CD4-positive, alpha-beta T cell (primary cell): ENCODE results near the gene DNAJB2. TPM values are rescaled to one million over a fixed set of nuclear protein-coding genes. Genes with fewer than 3 reads are reported as not detected.

ENCODE experiments used
- ATAC-seq: fragments of 200-7000 bp; cut with Tn5 transposase; one replicate; pipeline ENCODE4 v1.10.0; 2022; ENCODE audit warnings: mild to moderate bottlenecking; ENCODE audit not compliant: poor library complexity
- CTCF ChIA-PET: fragments of 350-600 bp; sonication (Branson Sonifier 250); formaldehyde crosslinking; loops from one replicate; lab custom pipeline; 2021; ENCODE audit warnings: antibody characterized with exemption, inconsistent platforms; lab: Charles Lee
- POLR2A ChIA-PET: fragments of 350-600 bp; sonication (Branson Sonifier 250); formaldehyde crosslinking; loops from one replicate; lab custom pipeline; 2021; ENCODE audit warnings: antibody characterized with exemption, inconsistent platforms; lab: Charles Lee
- DNase-seq, 14 experiments: peaks; one replicate each; pipeline ENCODE4 v3.0.0-alpha.2; 2013 to 2020; ENCODE audit warnings: mixed read lengths in 2 of 14
- H3K27ac ChIP-seq, 2 donors: one replicate each; pipeline versions ENCODE4 v1.5.1 to v1.7.0; 2013; ENCODE audit warnings: low read length in 2 of 2, low read depth in 1 of 2, mild to moderate bottlenecking in 1 of 2
- H3K27me3 ChIP-seq, 2 experiments: 1 replicate in 1 of 2; 2 replicates in 1 of 2; pipeline versions ENCODE4 v1.6.1 to v1.7.0; 2013; ENCODE audit warnings: low read length in 2 of 2, control low read depth in 1 of 2, mild to moderate bottlenecking in 1 of 2, moderate library complexity in 1 of 2; ENCODE audit not compliant: insufficient read depth in 2 of 2, control insufficient read depth in 1 of 2
- H3K36me3 ChIP-seq: one replicate; pipeline ENCODE4 v1.6.1; 2013; ENCODE audit warnings: low read length, control low read depth; ENCODE audit not compliant: insufficient read depth
- H3K4me1 ChIP-seq: one replicate; pipeline ENCODE4 v1.6.1; 2013; ENCODE audit warnings: low read length, control low read depth; ENCODE audit not compliant: insufficient read depth
- H3K4me3 ChIP-seq: one replicate; pipeline ENCODE4 v1.5.1; 2013; ENCODE audit warnings: mild to moderate bottlenecking, low read length, moderate library complexity
- H3K9me3 ChIP-seq, 2 experiments: 1 replicate in 1 of 2; 2 replicates in 1 of 2; pipeline versions ENCODE4 v1.6.1 to v1.7.0; 2013; ENCODE audit warnings: low read length in 2 of 2, mild to moderate bottlenecking in 2 of 2, control low read depth in 1 of 2, moderate library complexity in 1 of 2; ENCODE audit not compliant: control insufficient read depth in 1 of 2, insufficient read depth in 1 of 2
- H3K27ac Mint-ChIP-seq: one replicate; pipeline ENCODE4 v1.8.0; 2020; ENCODE audit warnings: mixed read lengths
- H3K27me3 Mint-ChIP-seq: one replicate; pipeline ENCODE4 v1.8.0; 2021; ENCODE audit warnings: mixed read lengths
- H3K36me3 Mint-ChIP-seq: one replicate; pipeline ENCODE4 v1.8.0; 2021; ENCODE audit warnings: low read depth, mixed read lengths
- H3K4me1 Mint-ChIP-seq: one replicate; pipeline ENCODE4 v1.8.0; 2021; ENCODE audit warnings: low read depth, mixed read lengths
- H3K4me3 Mint-ChIP-seq: one replicate; pipeline ENCODE4 v1.8.0; 2020; ENCODE audit warnings: mild to moderate bottlenecking, mixed read lengths
- H3K9me3 Mint-ChIP-seq: one replicate; pipeline ENCODE4 v1.8.0; 2020; ENCODE audit warnings: mixed read lengths
- intact Hi-C, 2 experiments: fragments of 100-400 bp; cut with DNase I in 1 of 2; cut with micrococcal nuclease in 1 of 2; formaldehyde crosslinking; loops; one replicate each; pipeline versions ENCODE4 v1.15.1 to v1.9.0; 2023 to 2025; cut with DNase I, micrococcal nuclease
- total RNA-seq, 174 experiments: library from RNA in 2 of 174; stranded (reverse) in 2 of 174; gene quantifications; one replicate each; pipeline ENCODE4 v1.2.3 and lab custom pipeline; 2021 to 2026
- TF ChIP-seq, protein P1 (sequence below): fragments of 200-600 bp; IDR thresholded peaks from one replicate; pipeline ENCODE4 v1.8.0; 2022; ENCODE audit warnings: antibody characterized with exemption, mild to moderate bottlenecking

Gene DNAJB2
- total RNA-seq, 2 experiments from 2014 or later, result 151 to 161 TPM

DNA sequence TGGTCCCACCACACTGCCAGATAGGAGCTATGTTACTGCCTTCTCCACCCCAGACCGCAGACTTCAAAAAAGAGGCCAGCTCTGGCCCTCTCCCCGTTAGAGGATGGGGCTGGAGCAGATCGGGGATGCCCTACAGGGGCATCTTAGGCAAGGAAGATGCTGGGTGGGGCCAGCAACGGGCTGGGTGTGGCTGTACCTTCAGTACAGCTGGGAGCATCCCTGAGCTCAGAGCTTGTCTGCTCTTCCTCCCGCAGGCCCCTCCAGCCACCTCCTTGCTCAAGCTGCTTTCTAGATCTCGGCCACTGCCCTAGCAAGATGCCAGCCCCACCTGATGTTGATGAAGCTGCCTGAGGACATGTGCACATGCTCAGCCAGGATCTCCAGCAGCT, 20.2 kb downstream of the DNAJB2 start:
- peaks cover 28% of the 10 kb centered on the region for H3K4me1 ChIP-seq
- POLR2A ChIA-PET, result interaction anchor here (1.0 to 1.4 kb wide), 3 partner anchors 20 to 140 kb away, joined by 3 to 5 read pairs (median 3); partner anchors contain the start of genes CNPPD1 and DNAJB2
- intact Hi-C loops, result loop anchor here (2.0 to 10.0 kb wide), 5 partner anchors 88 to 245 kb away; partner anchors contain the start of genes CHPF (in 1 of the 2), CNPPD1 (in 1 of the 2), DNPEP (in 1 of the 2) and RETREG2 (in 1 of the 2)
- H3K4me3 Mint-ChIP-seq, result no peak overlapping the region
- H3K27me3 ChIP-seq, result peaks cover 9 to 14% of the 10 kb centered on the region in 2 experiments
- peaks cover 41% of the 10 kb centered on the region for H3K27me3 Mint-ChIP-seq
- peaks cover 29% of the 10 kb centered on the region for H3K4me1 Mint-ChIP-seq
- no peak overlapping the region for H3K27ac Mint-ChIP-seq
- H3K27ac ChIP-seq, result no peak overlapping the region
- no peak overlapping the region for H3K4me3 ChIP-seq
- H3K9me3 Mint-ChIP-seq, result no peaks in the 10 kb centered on the region
- peaks cover 0 to 6% of the 10 kb centered on the region in 2 experiments for H3K9me3 ChIP-seq
- TF ChIP-seq, protein P1, sequence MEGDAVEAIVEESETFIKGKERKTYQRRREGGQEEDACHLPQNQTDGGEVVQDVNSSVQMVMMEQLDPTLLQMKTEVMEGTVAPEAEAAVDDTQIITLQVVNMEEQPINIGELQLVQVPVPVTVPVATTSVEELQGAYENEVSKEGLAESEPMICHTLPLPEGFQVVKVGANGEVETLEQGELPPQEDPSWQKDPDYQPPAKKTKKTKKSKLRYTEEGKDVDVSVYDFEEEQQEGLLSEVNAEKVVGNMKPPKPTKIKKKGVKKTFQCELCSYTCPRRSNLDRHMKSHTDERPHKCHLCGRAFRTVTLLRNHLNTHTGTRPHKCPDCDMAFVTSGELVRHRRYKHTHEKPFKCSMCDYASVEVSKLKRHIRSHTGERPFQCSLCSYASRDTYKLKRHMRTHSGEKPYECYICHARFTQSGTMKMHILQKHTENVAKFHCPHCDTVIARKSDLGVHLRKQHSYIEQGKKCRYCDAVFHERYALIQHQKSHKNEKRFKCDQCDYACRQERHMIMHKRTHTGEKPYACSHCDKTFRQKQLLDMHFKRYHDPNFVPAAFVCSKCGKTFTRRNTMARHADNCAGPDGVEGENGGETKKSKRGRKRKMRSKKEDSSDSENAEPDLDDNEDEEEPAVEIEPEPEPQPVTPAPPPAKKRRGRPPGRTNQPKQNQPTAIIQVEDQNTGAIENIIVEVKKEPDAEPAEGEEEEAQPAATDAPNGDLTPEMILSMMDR, result no peak
- DNase-seq, result peak in 1 of 14 experiments; percentile 26
- H3K36me3 Mint-ChIP-seq, result no peaks in the 10 kb centered on the region
- no peaks in the 10 kb centered on the region for H3K36me3 ChIP-seq
- ATAC-seq, result no peak
- CTCF ChIA-PET, result interaction anchor here (0.8 to 1.4 kb wide), 6 partner anchors 20 to 145 kb away, joined by 3 to 5 read pairs (median 3); partner anchors contain the start of genes ANKZF1, ATG9A, DNAJB2 and NHEJ1

DNA sequence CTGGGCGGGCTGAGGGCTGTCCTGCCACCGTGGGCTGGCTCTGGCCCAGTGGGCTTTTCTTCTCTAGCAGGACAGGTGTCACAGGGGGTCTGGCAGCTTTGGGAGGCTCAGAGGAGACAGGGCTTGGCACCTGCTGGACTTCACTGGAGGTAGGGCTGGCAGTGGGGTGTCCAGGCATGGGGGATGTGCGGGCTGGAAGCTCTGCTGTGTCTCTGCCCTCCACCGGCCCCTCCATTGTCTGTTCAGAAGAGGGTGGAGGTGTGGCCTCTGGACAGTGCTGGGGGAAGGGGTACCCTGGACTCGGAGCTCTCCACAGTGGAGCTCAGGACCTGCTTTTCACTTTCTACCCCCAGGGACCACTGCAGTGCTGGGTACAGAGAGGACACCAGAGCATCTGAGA, 20.9 kb downstream of the DNAJB2 start:
- Mint-ChIP-seq H3K36me3 (no peaks in the 10 kb centered on the region), H3K4me3 (no peak overlapping the region), H3K9me3 (no peaks in the 10 kb centered on the region), H3K4me1 (peaks cover 26% of the 10 kb centered on the region), H3K27me3 (peaks cover 48% of the 10 kb centered on the region), H3K27ac (no peak overlapping the region)
- H3K36me3 ChIP-seq, result no peaks in the 10 kb centered on the region
- H3K4me1 ChIP-seq, result peaks cover 22% of the 10 kb centered on the region
- H3K4me3 ChIP-seq, result no peak overlapping the region
- H3K27ac ChIP-seq, result no peak overlapping the region
- ATAC-seq, result no peak
- ChIA-PET CTCF (interaction anchor here (0.8 to 1.3 kb wide), 4 partner anchors 48 to 261 kb away, joined by 3 to 4 read pairs (median 3); partner anchors contain the start of gene NHEJ1), POLR2A (interaction anchor here (1.0 to 1.3 kb wide), 2 partner anchors 21 to 123 kb away, joined by 3 to 5 read pairs; partner anchors contain the start of genes CNPPD1 and DNAJB2)
- H3K9me3 ChIP-seq, result peaks cover 0 to 6% of the 10 kb centered on the region in 2 experiments
- TF ChIP-seq, protein P1, result no peak
- H3K27me3 ChIP-seq, result peaks cover 12 to 14% of the 10 kb centered on the region in 2 experiments
- DNase-seq, result peak in 1 of 14 experiments; percentile 11
- intact Hi-C loops, result loop anchor here in 1 of 2 experiments (10.0 kb wide), 1 partner anchor 335 kb away; no protein-coding TSS in a partner anchor

DNA sequence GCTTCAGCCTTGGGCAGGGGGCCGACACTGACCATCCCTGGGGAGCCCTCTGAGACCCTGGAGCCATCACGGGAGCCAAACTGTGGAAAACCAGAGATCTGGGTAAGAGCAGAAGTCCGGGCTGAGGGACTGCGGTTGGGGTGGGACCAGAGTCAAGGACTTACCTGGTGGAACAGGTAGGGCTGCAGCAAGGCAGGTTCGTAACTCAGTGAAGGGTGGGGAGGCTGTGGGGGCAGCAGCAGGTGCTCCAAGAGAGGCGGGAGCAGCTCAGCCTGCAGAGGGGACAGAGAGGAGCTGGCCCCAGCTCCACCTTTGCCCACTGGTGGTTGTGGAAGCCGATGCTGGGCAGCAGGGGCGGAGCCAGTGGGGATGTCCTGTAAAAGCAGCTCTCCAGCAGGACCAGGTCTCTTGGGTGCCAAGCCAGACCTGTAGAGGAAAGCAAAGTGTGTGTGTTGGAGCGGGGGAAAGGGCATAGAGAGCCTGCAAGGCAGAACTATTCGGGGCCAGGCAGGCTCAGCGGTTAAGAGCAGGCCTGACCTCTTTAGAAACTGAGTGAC, 23.3 kb downstream of the DNAJB2 start:
- intact Hi-C loops, result loop anchor here in 1 of 2 experiments (10.0 kb wide), 1 partner anchor 338 kb away; no protein-coding TSS in a partner anchor
- Mint-ChIP-seq H3K4me1 (peaks cover 6% of the 10 kb centered on the region), H3K9me3 (no peaks in the 10 kb centered on the region), H3K4me3 (no peak overlapping the region), H3K27ac (no peak overlapping the region), H3K36me3 (no peaks in the 10 kb centered on the region), H3K27me3 (peaks cover 65% of the 10 kb centered on the region)
- Histone ChIP-seq H3K4me1 (peaks cover 8% of the 10 kb centered on the region), H3K9me3 (peaks cover 0 to 9% of the 10 kb centered on the region in 2 experiments), H3K36me3 (no peaks in the 10 kb centered on the region), H3K27me3 (peaks cover 16 to 18% of the 10 kb centered on the region in 2 experiments), H3K4me3 (no peak overlapping the region), H3K27ac (no peak overlapping the region)
- ChIA-PET POLR2A (no interaction called here), CTCF (no interaction called here)
- ATAC-seq (no peak), DNase-seq (no peak)
- TF ChIP-seq, protein P1, result no peak
